ENCODE data around the gene CASP1.

DNA sequence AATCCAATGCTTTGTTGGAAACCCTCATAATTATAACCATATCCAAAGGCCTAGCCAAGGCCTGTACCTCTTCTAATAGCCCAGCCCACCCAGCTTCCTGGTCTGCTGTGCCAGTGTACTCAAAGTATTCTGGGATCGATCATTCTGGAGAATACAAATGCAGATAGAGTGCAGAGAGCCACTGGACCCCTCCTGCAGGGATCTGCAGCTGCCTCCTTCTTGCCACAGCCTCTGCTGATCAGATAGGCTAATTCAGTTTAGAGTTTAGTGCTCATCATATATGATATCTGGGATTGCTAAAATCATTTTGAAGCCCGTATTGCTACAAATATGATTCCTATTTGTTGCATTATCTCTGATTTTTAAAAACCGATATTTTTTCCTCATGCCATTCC lies 29.5 kb downstream of the CASP1 start:
- TF ChIP-seq TAF1 (conservative IDR thresholded peaks at IDR 0.05), result no peak
- TF ChIP-seq SP1 (IDR thresholded peaks at IDR 0.05), result no peak
- TF ChIP-seq, protein P1, sequence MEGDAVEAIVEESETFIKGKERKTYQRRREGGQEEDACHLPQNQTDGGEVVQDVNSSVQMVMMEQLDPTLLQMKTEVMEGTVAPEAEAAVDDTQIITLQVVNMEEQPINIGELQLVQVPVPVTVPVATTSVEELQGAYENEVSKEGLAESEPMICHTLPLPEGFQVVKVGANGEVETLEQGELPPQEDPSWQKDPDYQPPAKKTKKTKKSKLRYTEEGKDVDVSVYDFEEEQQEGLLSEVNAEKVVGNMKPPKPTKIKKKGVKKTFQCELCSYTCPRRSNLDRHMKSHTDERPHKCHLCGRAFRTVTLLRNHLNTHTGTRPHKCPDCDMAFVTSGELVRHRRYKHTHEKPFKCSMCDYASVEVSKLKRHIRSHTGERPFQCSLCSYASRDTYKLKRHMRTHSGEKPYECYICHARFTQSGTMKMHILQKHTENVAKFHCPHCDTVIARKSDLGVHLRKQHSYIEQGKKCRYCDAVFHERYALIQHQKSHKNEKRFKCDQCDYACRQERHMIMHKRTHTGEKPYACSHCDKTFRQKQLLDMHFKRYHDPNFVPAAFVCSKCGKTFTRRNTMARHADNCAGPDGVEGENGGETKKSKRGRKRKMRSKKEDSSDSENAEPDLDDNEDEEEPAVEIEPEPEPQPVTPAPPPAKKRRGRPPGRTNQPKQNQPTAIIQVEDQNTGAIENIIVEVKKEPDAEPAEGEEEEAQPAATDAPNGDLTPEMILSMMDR (IDR thresholded peaks at IDR 0.05; ENCODE audit: low read depth, low read length, missing input control), result no peak
- no peak for TF ChIP-seq RAD21 (IDR thresholded peaks at IDR 0.05)
- TF ChIP-seq YY1 (IDR thresholded peaks at IDR 0.05), result no peak
- TF ChIP-seq JUND (IDR thresholded peaks at IDR 0.05), result no peak
- TF ChIP-seq, protein P2, sequence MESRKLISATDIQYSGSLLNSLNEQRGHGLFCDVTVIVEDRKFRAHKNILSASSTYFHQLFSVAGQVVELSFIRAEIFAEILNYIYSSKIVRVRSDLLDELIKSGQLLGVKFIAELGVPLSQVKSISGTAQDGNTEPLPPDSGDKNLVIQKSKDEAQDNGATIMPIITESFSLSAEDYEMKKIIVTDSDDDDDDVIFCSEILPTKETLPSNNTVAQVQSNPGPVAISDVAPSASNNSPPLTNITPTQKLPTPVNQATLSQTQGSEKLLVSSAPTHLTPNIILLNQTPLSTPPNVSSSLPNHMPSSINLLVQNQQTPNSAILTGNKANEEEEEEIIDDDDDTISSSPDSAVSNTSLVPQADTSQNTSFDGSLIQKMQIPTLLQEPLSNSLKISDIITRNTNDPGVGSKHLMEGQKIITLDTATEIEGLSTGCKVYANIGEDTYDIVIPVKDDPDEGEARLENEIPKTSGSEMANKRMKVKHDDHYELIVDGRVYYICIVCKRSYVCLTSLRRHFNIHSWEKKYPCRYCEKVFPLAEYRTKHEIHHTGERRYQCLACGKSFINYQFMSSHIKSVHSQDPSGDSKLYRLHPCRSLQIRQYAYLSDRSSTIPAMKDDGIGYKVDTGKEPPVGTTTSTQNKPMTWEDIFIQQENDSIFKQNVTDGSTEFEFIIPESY (IDR thresholded peaks at IDR 0.05), result no peak
- TF ChIP-seq, protein P3, sequence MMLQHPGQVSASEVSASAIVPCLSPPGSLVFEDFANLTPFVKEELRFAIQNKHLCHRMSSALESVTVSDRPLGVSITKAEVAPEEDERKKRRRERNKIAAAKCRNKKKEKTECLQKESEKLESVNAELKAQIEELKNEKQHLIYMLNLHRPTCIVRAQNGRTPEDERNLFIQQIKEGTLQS (IDR thresholded peaks at IDR 0.05), result no peak
